Measurements from ENCODE around the gene H1-8. TPM values are rescaled to one million over a fixed set of nuclear protein-coding genes. Genes with fewer than 3 reads are reported as not detected.

The H1-8 gene
- total RNA-seq, 2 donors from 2014 or later, result not detected

GRCh38 chr3:129555616-129556357 is 12.8 kb downstream of the H1-8 start:
- Histone ChIP-seq H3K36me3 (peaks cover 7% of the 10 kb centered on the region), H3K4me1 (ENCODE audit: control insufficient read depth in 1 of 2, low read depth in 2 of 2) (peaks cover 49 to 83% of the 10 kb centered on the region in 2 donors), H3K4me3 (no peak overlapping the region), H3K27me3 (replicated peaks; ENCODE audit: insufficient read depth) (no peaks in the 10 kb centered on the region), H3K9me3 (no peaks in the 10 kb centered on the region), H3K27ac (no peak overlapping the region)
- DNase-seq (ENCODE audit: low spot score) (no peak), ATAC-seq (ENCODE audit: insufficient number of reproducible peaks, low FRiP score, low read depth) (no peak)
- TF ChIP-seq CTCF (IDR thresholded peaks at IDR 0.05), result no peak

- no peak overlapping the region for H3K27ac ChIP-seq
- no peaks in the 10 kb centered on the region for H3K9me3 ChIP-seq
Measured at GRCh38 chr3:129556358-129556695, 13.4 kb downstream of the H1-8 start.

GRCh38 chr3:129556890-129557547 is 14.0 kb downstream of the H1-8 start:
- DNase-seq (ENCODE audit: low spot score) (no peak), ATAC-seq (ENCODE audit: insufficient number of reproducible peaks, low FRiP score, low read depth) (no peak)
- H3K27ac ChIP-seq, result peak overlapping the region; percentile 41 to 86
- TF ChIP-seq CTCF (IDR thresholded peaks at IDR 0.05), result no peak
- no peaks in the 10 kb centered on the region for H3K27me3 ChIP-seq (replicated peaks; ENCODE audit: insufficient read depth)
- no peaks in the 10 kb centered on the region for H3K9me3 ChIP-seq
- no peak overlapping the region for H3K4me3 ChIP-seq
- peaks cover 57 to 93% of the 10 kb centered on the region in 2 donors for H3K4me1 ChIP-seq (ENCODE audit: control insufficient read depth in 1 of 2, low read depth in 2 of 2)
- H3K36me3 ChIP-seq, result peaks cover 10% of the 10 kb centered on the region

More at GRCh38 chr3:129556358-129556695, 13.4 kb downstream of the H1-8 start:
- ATAC-seq (ENCODE audit: insufficient number of reproducible peaks, low FRiP score, low read depth) (no peak), DNase-seq (ENCODE audit: low spot score) (no peak)
- Histone ChIP-seq H3K36me3 (peaks cover 7% of the 10 kb centered on the region), H3K4me3 (no peak overlapping the region), H3K4me1 (ENCODE audit: control insufficient read depth in 1 of 2, low read depth in 2 of 2) (peaks cover 51 to 87% of the 10 kb centered on the region in 2 donors), H3K27me3 (replicated peaks; ENCODE audit: insufficient read depth) (no peaks in the 10 kb centered on the region)
- TF ChIP-seq CTCF (IDR thresholded peaks at IDR 0.05), result no peak

DNA sequence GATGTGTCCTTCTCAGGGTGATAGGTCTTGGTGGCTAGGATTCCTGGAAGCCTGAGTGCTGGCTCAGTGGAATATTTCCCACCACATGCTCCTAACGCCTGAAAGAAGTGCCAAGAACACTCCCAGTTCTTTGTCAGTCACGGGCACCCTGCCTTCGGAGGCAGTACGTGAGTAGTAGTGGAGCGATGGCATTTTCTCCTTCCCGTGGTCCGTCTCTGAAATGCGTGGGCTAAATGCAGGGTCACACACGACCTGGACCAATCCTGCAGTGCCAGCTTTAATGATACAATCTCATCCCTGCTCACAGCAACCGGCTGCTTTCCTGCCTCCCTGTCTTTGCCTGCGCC is 14.5 kb downstream of the H1-8 start:
- no peak for TF ChIP-seq CTCF (IDR thresholded peaks at IDR 0.05)
- DNase-seq (ENCODE audit: low spot score) (no peak), ATAC-seq (ENCODE audit: insufficient number of reproducible peaks, low FRiP score, low read depth) (peak; percentile 46)
- Histone ChIP-seq H3K36me3 (peaks cover 14% of the 10 kb centered on the region), H3K4me3 (peak overlapping the region; percentile 19), H3K27ac (peak overlapping the region; percentile 77 to 86), H3K27me3 (replicated peaks; ENCODE audit: insufficient read depth) (no peaks in the 10 kb centered on the region), H3K9me3 (no peaks in the 10 kb centered on the region), H3K4me1 (ENCODE audit: control insufficient read depth in 1 of 2, low read depth in 2 of 2) (peaks cover 57 to 93% of the 10 kb centered on the region in 2 donors)

GRCh38 chr3:129558081-129558771 is 15.3 kb downstream of the H1-8 start:
- peaks cover 20% of the 10 kb centered on the region for H3K36me3 ChIP-seq

More at GRCh38 chr3:129558081-129558771, 15.3 kb downstream of the H1-8 start:
- peak overlapping the region; percentile 77 to 86 for H3K27ac ChIP-seq
- no peak overlapping the region for H3K4me3 ChIP-seq
- no peak for DNase-seq (ENCODE audit: low spot score)
- no peak for TF ChIP-seq CTCF (IDR thresholded peaks at IDR 0.05)
- no peaks in the 10 kb centered on the region for H3K9me3 ChIP-seq
- H3K4me1 ChIP-seq (ENCODE audit: control insufficient read depth in 1 of 2, low read depth in 2 of 2), result peaks cover 57 to 87% of the 10 kb centered on the region in 2 donors
- ATAC-seq (ENCODE audit: insufficient number of reproducible peaks, low FRiP score, low read depth), result no peak
- H3K27me3 ChIP-seq (replicated peaks; ENCODE audit: insufficient read depth), result no peaks in the 10 kb centered on the region

Data from thoracic aorta (tissue), 2 donors.